Neural cell (in vitro differentiated cells): ENCODE measurements around the gene TRIO. TPM values are rescaled to one million over a fixed set of nuclear protein-coding genes. Genes with fewer than 3 reads are reported as not detected.

Experiments
- H2AFZ ChIP-seq: fragments of 200-600, 300-800 bp; sonication (generic), shearing (Covaris generic); 2 replicates; pipeline ENCODE4 v1.6.0; 2014; ENCODE audit warnings: low read depth, mild to moderate bottlenecking, antibody characterized with exemption, low read length, moderate library complexity
- H3F3A ChIP-seq: fragments of 200-600 bp; shearing (Covaris generic); 2 replicates; pipeline ENCODE4 v1.6.1; 2016; ENCODE audit warnings: mild to moderate bottlenecking, moderate library complexity, mixed read lengths, antibody characterized with exemption, low read length; ENCODE audit not compliant: insufficient read depth, poor library complexity, severe bottlenecking
- H3K27ac ChIP-seq: fragments of 200-600, 300-800 bp; sonication (generic), shearing (Covaris generic); 2 replicates; pipeline ENCODE4 v1.5.1; 2014; ENCODE audit warnings: mild to moderate bottlenecking, low read length, moderate library complexity
- H3K27me3 ChIP-seq: fragments of 300-800, 200-600 bp; sonication (generic), shearing (Covaris generic); 2 replicates; pipeline ENCODE4 v1.6.0; 2014; ENCODE audit warnings: mild to moderate bottlenecking, low read depth, low read length, moderate library complexity; ENCODE audit not compliant: insufficient read depth
- H3K36me3 ChIP-seq: fragments of 300-800, 200-600 bp; sonication (generic), shearing (Covaris generic); 2 replicates; pipeline ENCODE4 v1.5.1; 2014; ENCODE audit warnings: mild to moderate bottlenecking, antibody characterized with exemption, low read length, moderate library complexity; ENCODE audit not compliant: insufficient read depth
- H3K4me2 ChIP-seq: fragments of 300-800, 200-600 bp; sonication (generic), shearing (Covaris generic); 2 replicates; pipeline ENCODE4 v1.6.0; 2014; ENCODE audit warnings: mild to moderate bottlenecking, low read length
- H3K4me3 ChIP-seq: fragments of 300-800, 200-600 bp; sonication (generic), shearing (Covaris generic); 2 replicates; pipeline ENCODE4 v1.5.1; 2014; ENCODE audit warnings: mild to moderate bottlenecking, low read length, moderate library complexity
- H3K79me2 ChIP-seq: fragments of 200-600 bp; shearing (Covaris generic); replicated peaks from 2 replicates; pipeline ENCODE4 v1.6.0; 2014; ENCODE audit warnings: mild to moderate bottlenecking, low read length, moderate library complexity; ENCODE audit not compliant: insufficient read depth
- H3K9ac ChIP-seq: fragments of 300-800, 200-600 bp; sonication (generic), shearing (Covaris generic); 2 replicates; pipeline ENCODE4 v1.6.1; 2016; ENCODE audit warnings: mild to moderate bottlenecking, low read length, mixed read lengths
- H3K9me2 ChIP-seq: fragments of 200-600 bp; shearing (Covaris generic); 2 replicates; pipeline ENCODE4 v1.6.1; 2016; ENCODE audit warnings: mild to moderate bottlenecking, low read length, mixed read lengths; ENCODE audit not compliant: insufficient read depth
- H3K9me3 ChIP-seq: fragments of 200-600, 300-800 bp; sonication (generic), shearing (Covaris generic); 2 replicates; pipeline ENCODE4 v1.6.1; 2016; ENCODE audit warnings: mild to moderate bottlenecking, mixed run types, low read length, moderate library complexity, mixed read lengths
- H4K20me1 ChIP-seq: fragments of 200-600 bp; shearing (Covaris generic); 2 replicates; pipeline ENCODE4 v1.6.1; 2016; ENCODE audit warnings: mild to moderate bottlenecking, mixed run types; ENCODE audit not compliant: insufficient read depth
- EP300 ChIP-seq: fragments of 450-650 bp; conservative IDR thresholded peaks from 2 replicates; pipeline ENCODE4 v1.6.1; 2014; ENCODE audit warnings: antibody characterized with exemption, mild to moderate bottlenecking, moderate library complexity; ENCODE audit not compliant: poor library complexity, severe bottlenecking
- EZH2 ChIP-seq: fragments of 200-600, 300-800 bp; shearing (Covaris generic), sonication (generic); IDR thresholded peaks from 2 replicates; pipeline ENCODE4 v1.6.1; 2014; ENCODE audit warnings: antibody characterized with exemption, low read length, borderline replicate concordance, mild to moderate bottlenecking; ENCODE audit not compliant: insufficient read depth, poor library complexity, severe bottlenecking
- MXI1 ChIP-seq: fragments of 450-650 bp; conservative IDR thresholded peaks from 2 replicates; pipeline ENCODE4 v1.6.1; 2014; ENCODE audit warnings: antibody characterized with exemption, mild to moderate bottlenecking; ENCODE audit not compliant: poor library complexity, severe bottlenecking
- POLR2AphosphoS5 ChIP-seq: IDR thresholded peaks from 2 replicates; pipeline ENCODE4 v1.6.1; 2012
- RAD21 ChIP-seq: fragments of 450-650 bp; conservative IDR thresholded peaks from 2 replicates; pipeline ENCODE4 v1.6.1; 2014; ENCODE audit warnings: antibody characterized with exemption, mild to moderate bottlenecking, moderate library complexity
- SMC3 ChIP-seq: fragments of 450-650 bp; conservative IDR thresholded peaks from 2 replicates; pipeline ENCODE4 v1.6.1; 2014; ENCODE audit warnings: antibody characterized with exemption, mild to moderate bottlenecking, moderate library complexity; ENCODE audit not compliant: poor library complexity
- TAF1 ChIP-seq: IDR thresholded peaks from 2 replicates; pipeline ENCODE4 v1.6.1; 2012; ENCODE audit warnings: low read depth
- polyA plus RNA-seq: library from polyadenylated mRNA; depleted of rRNA; stranded (reverse); fragments of >200 nt; gene quantifications from 2 replicates; pipeline ENCODE4 v1.2.3, GENCODE V29; 2014
- TF ChIP-seq, protein P1 (sequence below): fragments of 450-650 bp; IDR thresholded peaks from 2 replicates; pipeline ENCODE4 v1.5.1; 2014; ENCODE audit warnings: antibody characterized with exemption, mild to moderate bottlenecking, moderate library complexity; ENCODE audit not compliant: poor library complexity, severe bottlenecking
- TF ChIP-seq, protein P2 (sequence below): IDR thresholded peaks from 2 replicates; pipeline ENCODE4 v1.6.1; 2012; ENCODE audit warnings: borderline replicate concordance

TRIO gene
- polyA plus RNA-seq, 1 donor from 2014 or later = 168 TPM

DNA sequence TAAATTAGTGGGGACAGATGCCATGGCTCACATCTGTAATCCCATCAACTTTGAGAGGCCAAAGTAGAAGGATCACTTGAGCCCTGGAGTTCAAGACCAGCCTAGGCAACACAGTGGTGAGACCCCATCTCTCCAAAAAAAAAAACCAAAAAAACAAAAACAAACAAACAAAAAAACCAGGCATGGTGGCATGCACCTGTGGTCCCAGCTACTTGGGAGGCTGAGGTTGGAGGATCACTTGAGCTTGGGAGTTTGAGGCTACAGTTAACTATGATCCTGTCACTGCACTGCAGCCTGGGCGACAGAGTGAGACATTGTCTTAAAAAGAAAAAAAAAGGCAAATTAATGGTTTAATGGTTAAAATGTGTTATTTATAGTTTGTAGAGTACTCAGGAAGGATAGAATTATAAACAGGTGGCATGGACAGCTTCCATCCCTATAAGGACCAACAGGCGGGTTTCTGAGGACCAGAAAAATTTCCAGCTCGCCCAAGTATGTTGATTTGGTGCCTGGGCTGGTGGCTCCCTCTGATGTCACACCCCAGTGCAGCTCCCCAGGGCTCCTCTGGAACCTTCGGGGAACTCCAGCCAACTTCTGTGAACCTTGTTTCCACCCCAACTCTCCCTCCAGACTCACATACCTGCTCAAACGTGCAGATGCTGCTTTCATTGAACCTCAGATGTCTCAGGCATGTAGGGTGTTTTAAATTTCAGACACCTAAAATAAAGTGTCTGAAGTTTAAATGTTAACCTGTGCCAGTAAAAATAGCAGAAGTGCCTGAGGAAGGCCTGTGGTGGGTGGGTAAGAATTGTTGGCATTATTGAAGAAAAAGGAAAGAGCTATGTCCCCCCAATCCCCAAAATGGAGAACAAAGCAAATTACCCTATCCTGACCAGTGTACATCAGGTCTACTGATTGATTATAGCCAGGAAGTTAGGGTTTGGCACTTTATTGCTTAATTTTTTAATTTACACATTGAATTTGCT is 69.0 kb downstream of the TRIO start:
- H3K9me3 ChIP-seq = no peaks in the 10 kb centered on the region
- H3K9ac ChIP-seq = no peak overlapping the region
- H3K4me3 ChIP-seq = no peak overlapping the region
- H3K4me2 ChIP-seq = no peak overlapping the region
- peaks cover 14% of the 10 kb centered on the region for H4K20me1 ChIP-seq
- H3K27me3 ChIP-seq = no peaks in the 10 kb centered on the region
- H3K79me2 ChIP-seq = peaks cover 93% of the 10 kb centered on the region
- H3K36me3 ChIP-seq = no peaks in the 10 kb centered on the region
- TF ChIP-seq, protein P1, sequence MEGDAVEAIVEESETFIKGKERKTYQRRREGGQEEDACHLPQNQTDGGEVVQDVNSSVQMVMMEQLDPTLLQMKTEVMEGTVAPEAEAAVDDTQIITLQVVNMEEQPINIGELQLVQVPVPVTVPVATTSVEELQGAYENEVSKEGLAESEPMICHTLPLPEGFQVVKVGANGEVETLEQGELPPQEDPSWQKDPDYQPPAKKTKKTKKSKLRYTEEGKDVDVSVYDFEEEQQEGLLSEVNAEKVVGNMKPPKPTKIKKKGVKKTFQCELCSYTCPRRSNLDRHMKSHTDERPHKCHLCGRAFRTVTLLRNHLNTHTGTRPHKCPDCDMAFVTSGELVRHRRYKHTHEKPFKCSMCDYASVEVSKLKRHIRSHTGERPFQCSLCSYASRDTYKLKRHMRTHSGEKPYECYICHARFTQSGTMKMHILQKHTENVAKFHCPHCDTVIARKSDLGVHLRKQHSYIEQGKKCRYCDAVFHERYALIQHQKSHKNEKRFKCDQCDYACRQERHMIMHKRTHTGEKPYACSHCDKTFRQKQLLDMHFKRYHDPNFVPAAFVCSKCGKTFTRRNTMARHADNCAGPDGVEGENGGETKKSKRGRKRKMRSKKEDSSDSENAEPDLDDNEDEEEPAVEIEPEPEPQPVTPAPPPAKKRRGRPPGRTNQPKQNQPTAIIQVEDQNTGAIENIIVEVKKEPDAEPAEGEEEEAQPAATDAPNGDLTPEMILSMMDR = no peak
- TF ChIP-seq RAD21 = no peak
- TF ChIP-seq, protein P2, sequence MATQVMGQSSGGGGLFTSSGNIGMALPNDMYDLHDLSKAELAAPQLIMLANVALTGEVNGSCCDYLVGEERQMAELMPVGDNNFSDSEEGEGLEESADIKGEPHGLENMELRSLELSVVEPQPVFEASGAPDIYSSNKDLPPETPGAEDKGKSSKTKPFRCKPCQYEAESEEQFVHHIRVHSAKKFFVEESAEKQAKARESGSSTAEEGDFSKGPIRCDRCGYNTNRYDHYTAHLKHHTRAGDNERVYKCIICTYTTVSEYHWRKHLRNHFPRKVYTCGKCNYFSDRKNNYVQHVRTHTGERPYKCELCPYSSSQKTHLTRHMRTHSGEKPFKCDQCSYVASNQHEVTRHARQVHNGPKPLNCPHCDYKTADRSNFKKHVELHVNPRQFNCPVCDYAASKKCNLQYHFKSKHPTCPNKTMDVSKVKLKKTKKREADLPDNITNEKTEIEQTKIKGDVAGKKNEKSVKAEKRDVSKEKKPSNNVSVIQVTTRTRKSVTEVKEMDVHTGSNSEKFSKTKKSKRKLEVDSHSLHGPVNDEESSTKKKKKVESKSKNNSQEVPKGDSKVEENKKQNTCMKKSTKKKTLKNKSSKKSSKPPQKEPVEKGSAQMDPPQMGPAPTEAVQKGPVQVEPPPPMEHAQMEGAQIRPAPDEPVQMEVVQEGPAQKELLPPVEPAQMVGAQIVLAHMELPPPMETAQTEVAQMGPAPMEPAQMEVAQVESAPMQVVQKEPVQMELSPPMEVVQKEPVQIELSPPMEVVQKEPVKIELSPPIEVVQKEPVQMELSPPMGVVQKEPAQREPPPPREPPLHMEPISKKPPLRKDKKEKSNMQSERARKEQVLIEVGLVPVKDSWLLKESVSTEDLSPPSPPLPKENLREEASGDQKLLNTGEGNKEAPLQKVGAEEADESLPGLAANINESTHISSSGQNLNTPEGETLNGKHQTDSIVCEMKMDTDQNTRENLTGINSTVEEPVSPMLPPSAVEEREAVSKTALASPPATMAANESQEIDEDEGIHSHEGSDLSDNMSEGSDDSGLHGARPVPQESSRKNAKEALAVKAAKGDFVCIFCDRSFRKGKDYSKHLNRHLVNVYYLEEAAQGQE = no peak
- no peak for TF ChIP-seq MXI1
- no peak for TF ChIP-seq EZH2
- no peak for TF ChIP-seq TAF1
- no peak for TF ChIP-seq EP300
- no peak for TF ChIP-seq POLR2AphosphoS5
- no peak for TF ChIP-seq SMC3
- no peaks in the 10 kb centered on the region for H3K9me2 ChIP-seq
- no peak overlapping the region for H2AFZ ChIP-seq
- no peak overlapping the region for H3K27ac ChIP-seq
- no peaks in the 10 kb centered on the region for H3F3A ChIP-seq

DNA sequence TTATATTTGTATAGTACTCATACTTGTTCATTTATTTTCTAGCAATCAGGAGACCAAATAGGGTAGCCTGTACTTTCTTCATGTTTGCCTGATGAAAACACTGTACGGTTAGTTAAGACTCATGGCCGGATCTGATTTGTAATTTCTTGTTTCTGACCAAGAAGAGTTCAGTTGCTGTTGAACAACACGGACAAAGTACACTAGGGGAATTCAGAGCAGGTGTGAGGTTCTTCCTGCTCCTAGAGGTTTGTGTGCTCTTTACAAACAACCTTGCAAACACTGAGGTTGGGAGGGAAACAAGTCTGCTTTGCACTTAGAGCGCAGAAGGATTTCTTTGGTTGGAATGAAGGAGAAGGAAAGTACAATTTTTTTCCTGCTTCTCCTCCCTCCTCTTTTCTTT is 69.7 kb downstream of the TRIO start:
- TF ChIP-seq, protein P2 = no peak
- no peak for TF ChIP-seq EP300
- no peak for TF ChIP-seq POLR2AphosphoS5
- TF ChIP-seq MXI1 = no peak
- TF ChIP-seq EZH2 = no peak
- TF ChIP-seq RAD21 = no peak
- TF ChIP-seq, protein P1 = no peak
- no peak for TF ChIP-seq TAF1
- no peak for TF ChIP-seq SMC3
- Histone ChIP-seq H3K4me3 (no peak overlapping the region), H2AFZ (no peak overlapping the region), H3K36me3 (no peaks in the 10 kb centered on the region), H3K9me2 (no peaks in the 10 kb centered on the region), H3K27ac (no peak overlapping the region), H4K20me1 (peaks cover 20% of the 10 kb centered on the region), H3K27me3 (no peaks in the 10 kb centered on the region), H3K9ac (no peak overlapping the region), H3K4me2 (no peak overlapping the region), H3K9me3 (no peaks in the 10 kb centered on the region), H3K79me2 (peaks cover 95% of the 10 kb centered on the region), H3F3A (no peaks in the 10 kb centered on the region)
